ENCODE measurements around the gene RFX8.

DNA sequence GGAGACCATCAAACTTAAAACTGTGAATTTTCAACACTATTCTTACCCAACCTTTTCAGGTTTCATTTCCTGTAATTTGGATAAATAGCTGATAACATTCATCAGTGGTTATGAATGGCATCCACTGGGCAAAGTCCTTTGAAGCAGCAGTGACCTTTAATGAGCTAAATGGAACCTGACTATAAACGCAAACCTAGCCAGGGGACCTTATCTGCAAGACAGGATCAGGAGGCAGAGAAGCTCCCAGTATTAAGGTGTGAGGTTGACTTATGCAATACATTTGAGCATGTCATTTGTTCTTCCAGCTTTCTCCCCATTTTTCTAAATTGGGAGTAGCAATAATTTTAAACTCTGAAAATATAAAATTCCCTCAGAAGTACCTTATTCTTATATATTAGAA, 126.0 kb downstream of the RFX8 start:
- TF ChIP-seq, protein P1, sequence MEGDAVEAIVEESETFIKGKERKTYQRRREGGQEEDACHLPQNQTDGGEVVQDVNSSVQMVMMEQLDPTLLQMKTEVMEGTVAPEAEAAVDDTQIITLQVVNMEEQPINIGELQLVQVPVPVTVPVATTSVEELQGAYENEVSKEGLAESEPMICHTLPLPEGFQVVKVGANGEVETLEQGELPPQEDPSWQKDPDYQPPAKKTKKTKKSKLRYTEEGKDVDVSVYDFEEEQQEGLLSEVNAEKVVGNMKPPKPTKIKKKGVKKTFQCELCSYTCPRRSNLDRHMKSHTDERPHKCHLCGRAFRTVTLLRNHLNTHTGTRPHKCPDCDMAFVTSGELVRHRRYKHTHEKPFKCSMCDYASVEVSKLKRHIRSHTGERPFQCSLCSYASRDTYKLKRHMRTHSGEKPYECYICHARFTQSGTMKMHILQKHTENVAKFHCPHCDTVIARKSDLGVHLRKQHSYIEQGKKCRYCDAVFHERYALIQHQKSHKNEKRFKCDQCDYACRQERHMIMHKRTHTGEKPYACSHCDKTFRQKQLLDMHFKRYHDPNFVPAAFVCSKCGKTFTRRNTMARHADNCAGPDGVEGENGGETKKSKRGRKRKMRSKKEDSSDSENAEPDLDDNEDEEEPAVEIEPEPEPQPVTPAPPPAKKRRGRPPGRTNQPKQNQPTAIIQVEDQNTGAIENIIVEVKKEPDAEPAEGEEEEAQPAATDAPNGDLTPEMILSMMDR (conservative IDR thresholded peaks at IDR 0.05; ENCODE audit: low read length), result no peak
- no peak for TF ChIP-seq EZH2phosphoT487 (IDR thresholded peaks at IDR 0.05; ENCODE audit: borderline replicate concordance)
